ENCODE results near the gene EXD2.

DNA sequence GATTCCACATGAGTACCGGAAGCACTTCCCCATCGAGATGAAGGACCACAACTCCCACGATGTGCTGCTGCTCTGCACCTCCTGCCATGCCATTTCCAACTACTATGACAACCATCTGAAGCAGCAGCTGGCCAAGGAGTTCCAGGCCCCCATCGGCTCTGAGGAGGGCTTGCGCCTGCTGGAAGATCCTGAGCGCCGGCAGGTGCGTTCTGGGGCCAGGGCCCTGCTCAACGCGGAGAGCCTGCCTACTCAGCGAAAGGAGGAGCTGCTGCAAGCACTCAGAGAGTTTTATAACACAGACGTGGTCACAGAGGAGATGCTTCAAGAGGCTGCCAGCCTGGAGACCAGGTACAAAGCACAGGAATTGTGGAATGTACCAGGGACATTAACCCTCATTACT, 46.3 kb downstream of the EXD2 start:
- TF ChIP-seq GATA2 (IDR thresholded peaks at IDR 0.05; ENCODE audit: low read depth, low read length) = no peak
- TF ChIP-seq GATA3 (IDR thresholded peaks at IDR 0.05; ENCODE audit: low read depth, low read length) = no peak
